Retina (tissue), 1 donor: Measurements from ENCODE around the gene FGD2.

Experiments
- DNase-seq: peaks from one replicate; pipeline ENCODE4 v3.0.0-alpha.2; 2016

FGD2 gene

GRCh38 chr6:36998723-36999038 lies 6.8 kb upstream of the FGD2 start:
- peak; percentile 44 for DNase-seq

- peak; percentile 38 for DNase-seq
Observed at GRCh38 chr6:36999061-36999750, 6.2 kb upstream of the FGD2 start.

- DNase-seq: no peak
Observed at GRCh38 chr6:36999751-37000125, 5.7 kb upstream of the FGD2 start.

- DNase-seq: peak; percentile 81
Observed at GRCh38 chr6:37004044-37004980, 1.1 kb upstream of the FGD2 start.

- no peak for DNase-seq
Observed at GRCh38 chr6:37005827-37006567, 542 bp downstream of the FGD2 start.

- DNase-seq: no peak
Observed at GRCh38 chr6:37006793-37007339, 1.4 kb downstream of the FGD2 start.

- no peak for DNase-seq
Observed at GRCh38 chr6:37007340-37008043, 2.0 kb downstream of the FGD2 start.

GRCh38 chr6:37008484-37009465 lies 3.3 kb downstream of the FGD2 start:
- no peak for DNase-seq

GRCh38 chr6:37010402-37010892 lies 5.0 kb downstream of the FGD2 start:
- DNase-seq: no peak

GRCh38 chr6:37011656-37012378 lies 6.4 kb downstream of the FGD2 start:
- DNase-seq: no peak

GRCh38 chr6:37013516-37014491 lies 8.3 kb downstream of the FGD2 start:
- DNase-seq: no peak

- DNase-seq: no peak
Observed at GRCh38 chr6:37014667-37015066, 9.2 kb downstream of the FGD2 start.

GRCh38 chr6:37015532-37015931 lies 10.1 kb downstream of the FGD2 start:
- no peak for DNase-seq

GRCh38 chr6:37016995-37017394 lies 11.5 kb downstream of the FGD2 start:
- no peak for DNase-seq

GRCh38 chr6:37017606-37018197 lies 12.2 kb downstream of the FGD2 start:
- DNase-seq: no peak

GRCh38 chr6:37018198-37019064 lies 13.0 kb downstream of the FGD2 start:
- DNase-seq: peak; percentile 89

- DNase-seq: no peak
Observed at GRCh38 chr6:37019065-37019450, 13.6 kb downstream of the FGD2 start.

- no peak for DNase-seq
Observed at GRCh38 chr6:37020381-37020780, 14.9 kb downstream of the FGD2 start.
